ENCODE measurements around the gene HTRA3. TPM values are rescaled to one million over a fixed set of nuclear protein-coding genes. Genes with fewer than 3 reads are reported as not detected.

HTRA3 gene
- total RNA-seq, 1 experiment from 2014 or later, result 2.8 TPM

GRCh38 chr4:8248091-8248490 lies 21.5 kb upstream of the HTRA3 start:
- peaks cover 9% of the 10 kb centered on the region; the same call in 1 of the 2 replicates for H3K4me1 ChIP-seq (ENCODE audit: insufficient read depth, low read length)
- H3K9me3 ChIP-seq (ENCODE audit: low read length), result no peaks in the 10 kb centered on the region
- no peak overlapping the region for H2AFZ ChIP-seq (ENCODE audit: low read length)
- TF ChIP-seq CTCF (conservative IDR thresholded peaks at IDR 0.05; ENCODE audit: low read depth, low read length), result no peak
- no peak for TF ChIP-seq EZH2phosphoT487 (IDR thresholded peaks at IDR 0.05; ENCODE audit: borderline replicate concordance, low read length)
- no peak for TF ChIP-seq EZH2 (IDR thresholded peaks at IDR 0.05; ENCODE audit: low read length, unreplicated experiment)
- H3K4me2 ChIP-seq (ENCODE audit: low read length), result no peak overlapping the region; the same call in 1 of the 2 replicates
- H3K9ac ChIP-seq (ENCODE audit: low read length), result peak overlapping the region; percentile 13; the same call in 1 of the 2 replicates
- ATAC-seq (no peak), DNase-seq (peak; percentile 68)
- H3K27me3 ChIP-seq (ENCODE audit: low read length), result no peaks in the 10 kb centered on the region
- no peaks in the 10 kb centered on the region for H4K20me1 ChIP-seq (ENCODE audit: low read length)
- BruUV-seq (replicated peaks), result no TSS peak
- H3F3A ChIP-seq (ENCODE audit: low read length, unreplicated experiment), result no peaks in the 10 kb centered on the region
- no peak overlapping the region for H3K4me3 ChIP-seq (ENCODE audit: low read length)
- intact Hi-C loops (cut with micrococcal nuclease), result no loop called here
- H3K27ac ChIP-seq (ENCODE audit: low read length), result peak overlapping the region; percentile 73
- no peaks in the 10 kb centered on the region for H3K36me3 ChIP-seq (ENCODE audit: low read depth, low read length)
- no peaks in the 10 kb centered on the region for H3K79me2 ChIP-seq (ENCODE audit: low read length)
- no peaks in the 10 kb centered on the region for H3K9me2 ChIP-seq (replicated peaks; ENCODE audit: low read length)
- ChIA-PET POLR2A (ENCODE audit: unreplicated experiment) (no interaction called here), CTCF (no interaction called here)

GRCh38 chr4:8250227-8250626 lies 19.3 kb upstream of the HTRA3 start:
- Histone ChIP-seq H3K36me3 (ENCODE audit: low read depth, low read length) (no peaks in the 10 kb centered on the region), H3K9ac (ENCODE audit: low read length) (no peak overlapping the region), H3K4me2 (ENCODE audit: low read length) (no peak overlapping the region), H3K9me2 (replicated peaks; ENCODE audit: low read length) (no peaks in the 10 kb centered on the region), H2AFZ (ENCODE audit: low read length) (no peak overlapping the region), H3K79me2 (ENCODE audit: low read length) (no peaks in the 10 kb centered on the region), H3K27ac (ENCODE audit: low read length) (no peak overlapping the region), H3K27me3 (ENCODE audit: low read length) (no peaks in the 10 kb centered on the region), H4K20me1 (ENCODE audit: low read length) (no peaks in the 10 kb centered on the region), H3K4me3 (ENCODE audit: low read length) (no peak overlapping the region), H3K9me3 (ENCODE audit: low read length) (no peaks in the 10 kb centered on the region), H3K4me1 (ENCODE audit: insufficient read depth, low read length) (peaks cover 9% of the 10 kb centered on the region; the same call in 1 of the 2 replicates), H3F3A (ENCODE audit: low read length, unreplicated experiment) (no peaks in the 10 kb centered on the region)
- ATAC-seq (no peak), DNase-seq (no peak)
- POLR2A ChIA-PET (ENCODE audit: unreplicated experiment), result no interaction called here
- no TSS peak for BruUV-seq (replicated peaks)
- TF ChIP-seq EZH2 (IDR thresholded peaks at IDR 0.05; ENCODE audit: low read length, unreplicated experiment) (no peak), EZH2phosphoT487 (IDR thresholded peaks at IDR 0.05; ENCODE audit: borderline replicate concordance, low read length) (no peak), CTCF (conservative IDR thresholded peaks at IDR 0.05; ENCODE audit: low read depth, low read length) (no peak)
- intact Hi-C loops (cut with micrococcal nuclease), result no loop called here
- CTCF ChIA-PET, result no interaction called here

- Histone ChIP-seq H3F3A (ENCODE audit: low read length, unreplicated experiment) (no peaks in the 10 kb centered on the region), H3K4me2 (ENCODE audit: low read length) (no peak overlapping the region), H3K9me2 (replicated peaks; ENCODE audit: low read length) (no peaks in the 10 kb centered on the region), H3K9ac (ENCODE audit: low read length) (no peak overlapping the region), H4K20me1 (ENCODE audit: low read length) (no peaks in the 10 kb centered on the region), H2AFZ (ENCODE audit: low read length) (no peak overlapping the region), H3K27ac (ENCODE audit: low read length) (no peak overlapping the region), H3K27me3 (ENCODE audit: low read length) (no peaks in the 10 kb centered on the region), H3K36me3 (ENCODE audit: low read depth, low read length) (no peaks in the 10 kb centered on the region), H3K4me1 (ENCODE audit: insufficient read depth, low read length) (peaks cover 9% of the 10 kb centered on the region; the same call in 1 of the 2 replicates), H3K4me3 (ENCODE audit: low read length) (no peak overlapping the region), H3K79me2 (ENCODE audit: low read length) (no peaks in the 10 kb centered on the region), H3K9me3 (ENCODE audit: low read length) (no peaks in the 10 kb centered on the region)
- BruUV-seq (replicated peaks), result no TSS peak
- no peak for TF ChIP-seq CTCF (conservative IDR thresholded peaks at IDR 0.05; ENCODE audit: low read depth, low read length)
- no peak for TF ChIP-seq EZH2 (IDR thresholded peaks at IDR 0.05; ENCODE audit: low read length, unreplicated experiment)
- TF ChIP-seq EZH2phosphoT487 (IDR thresholded peaks at IDR 0.05; ENCODE audit: borderline replicate concordance, low read length), result no peak
- ChIA-PET CTCF (no interaction called here), POLR2A (ENCODE audit: unreplicated experiment) (no interaction called here)
- intact Hi-C loops (cut with micrococcal nuclease), result no loop called here
- ATAC-seq, result no peak
- DNase-seq, result no peak
Measured at GRCh38 chr4:8250637-8251036, 18.9 kb upstream of the HTRA3 start.
